Activated CD8-positive, alpha-beta T cell treated with anti-CD3 and anti-CD28 coated beads, Interleukin-2, amount 10 ng/mL, durations not matched to agents 7 days and 5 days (primary cell): ENCODE results near the gene COL4A5. TPM values are rescaled to one million over a fixed set of nuclear protein-coding genes. Genes with fewer than 3 reads are reported as not detected.
A peak's percentile ranks its signal among the peaks of the same experiment; 100 is the strongest.

Source experiments
- ATAC-seq: fragments of 150-1000 bp; cut with Tn5 transposase; one replicate; pipeline ENCODE4 v1.10.0; 2021; ENCODE audit warnings: moderate library complexity
- CTCF ChIA-PET: fragments of 350-600 bp; sonication (Branson Sonifier 250); formaldehyde crosslinking; loops from one replicate; lab custom pipeline; 2021; ENCODE audit warnings: antibody characterized with exemption; lab: Charles Lee
- POLR2A ChIA-PET: fragments of 350-600 bp; sonication (Branson Sonifier 250); formaldehyde crosslinking; loops from one replicate; lab custom pipeline; 2021; ENCODE audit warnings: antibody characterized with exemption; lab: Charles Lee
- DNase-seq: peaks from one replicate; pipeline ENCODE4 v3.0.0-alpha.2; 2020
- H3K27ac Mint-ChIP-seq: one replicate; pipeline ENCODE4 v1.8.0; 2021; ENCODE audit warnings: mild to moderate bottlenecking, mixed read lengths
- H3K27me3 Mint-ChIP-seq: one replicate; pipeline ENCODE4 v1.8.0; 2021; ENCODE audit warnings: low read depth, mixed read lengths
- H3K36me3 Mint-ChIP-seq: one replicate; pipeline ENCODE4 v1.8.0; 2021; ENCODE audit warnings: low read depth, mixed read lengths
- H3K4me1 Mint-ChIP-seq: one replicate; pipeline ENCODE4 v1.8.0; 2021; ENCODE audit warnings: low read depth, mixed read lengths
- H3K4me3 Mint-ChIP-seq: one replicate; pipeline ENCODE4 v1.8.0; 2021; ENCODE audit warnings: mild to moderate bottlenecking, mixed read lengths
- H3K9me3 Mint-ChIP-seq: one replicate; pipeline ENCODE4 v1.8.0; 2022; ENCODE audit warnings: mixed read lengths; ENCODE audit not compliant: insufficient read depth
- total RNA-seq, 2 experiments: library from RNA; stranded (reverse); gene quantifications; one replicate each; pipeline ENCODE4 v1.2.3, GENCODE V29; 2021

Gene COL4A5
- total RNA-seq, 2 experiments from 2014 or later = not detected

DNA sequence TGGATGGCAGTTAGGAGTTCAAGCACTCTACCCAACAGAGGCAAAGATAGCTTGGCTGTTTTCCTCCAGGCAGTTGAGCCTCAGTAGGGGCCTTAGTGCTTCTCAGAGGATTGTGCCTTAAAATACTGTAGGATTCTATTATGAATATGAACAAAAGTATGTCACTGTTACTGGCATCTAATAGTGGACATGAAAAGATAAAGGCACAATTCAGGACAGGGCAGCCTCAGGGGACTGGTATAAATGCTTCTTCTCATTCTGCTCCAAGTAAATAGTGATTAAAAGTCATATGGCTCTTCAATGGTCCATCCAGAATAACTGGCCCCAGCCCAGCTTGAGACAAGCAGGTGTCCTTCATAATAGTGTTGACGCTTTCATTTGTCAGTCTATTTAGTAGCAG is 19.2 kb upstream of the COL4A5 start:
- no peak overlapping the region for H3K4me3 Mint-ChIP-seq
- DNase-seq = no peak
- no peaks in the 10 kb centered on the region for H3K27me3 Mint-ChIP-seq
- H3K4me1 Mint-ChIP-seq = no peaks in the 10 kb centered on the region
- no peak for ATAC-seq
- H3K36me3 Mint-ChIP-seq = no peaks in the 10 kb centered on the region
- H3K27ac Mint-ChIP-seq = no peak overlapping the region
- ChIA-PET CTCF (no interaction called here), POLR2A (no interaction called here)
- no peaks in the 10 kb centered on the region for H3K9me3 Mint-ChIP-seq

DNA sequence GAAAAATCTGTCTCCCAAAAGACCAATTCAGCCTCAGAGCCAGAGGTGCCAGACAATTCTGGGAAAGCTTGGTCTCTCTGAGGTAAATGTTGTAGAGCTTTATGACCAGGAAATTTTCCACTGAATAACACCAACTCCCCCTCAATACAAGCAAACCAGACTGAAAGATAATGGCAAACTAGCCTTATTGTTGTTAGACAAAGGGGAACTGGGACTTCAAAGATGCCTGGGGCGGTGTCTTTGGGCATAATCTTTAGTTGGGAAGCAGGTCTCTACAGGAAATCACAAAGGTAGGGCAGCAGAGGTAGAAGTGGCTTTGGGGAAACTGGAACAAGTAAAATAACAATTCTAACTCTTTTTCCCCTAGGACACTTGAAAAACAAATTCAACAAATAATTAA is 13.4 kb upstream of the COL4A5 start:
- Mint-ChIP-seq H3K9me3 (no peaks in the 10 kb centered on the region), H3K27ac (no peak overlapping the region), H3K27me3 (no peaks in the 10 kb centered on the region), H3K4me3 (no peak overlapping the region), H3K4me1 (no peaks in the 10 kb centered on the region), H3K36me3 (no peaks in the 10 kb centered on the region)
- DNase-seq = no peak
- POLR2A ChIA-PET = no interaction called here
- CTCF ChIA-PET = no interaction called here
- no peak for ATAC-seq

DNA sequence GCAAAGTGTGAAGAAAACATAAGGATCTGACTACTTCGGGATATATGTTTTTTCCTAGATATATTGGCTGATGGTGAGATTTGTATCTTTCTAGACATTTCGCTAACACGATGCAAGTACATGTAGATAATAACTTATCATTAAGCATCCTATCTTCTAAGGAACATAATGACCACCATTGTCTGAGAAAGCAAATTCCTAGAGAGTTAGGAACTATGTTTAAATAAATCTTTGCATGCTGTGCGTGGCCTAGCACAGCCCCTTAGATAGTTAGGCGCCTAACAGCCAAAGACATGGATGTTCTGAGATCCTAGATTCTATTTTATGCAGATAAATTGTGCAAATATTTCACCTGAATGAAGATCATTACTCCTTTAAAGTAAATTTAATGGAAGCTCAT is 4.4 kb upstream of the COL4A5 start:
- no peak overlapping the region for H3K27ac Mint-ChIP-seq
- no peaks in the 10 kb centered on the region for H3K36me3 Mint-ChIP-seq
- H3K27me3 Mint-ChIP-seq = peaks cover 21% of the 10 kb centered on the region
- no peak for ATAC-seq
- ChIA-PET CTCF (no interaction called here), POLR2A (no interaction called here)
- DNase-seq = no peak
- peaks cover 4% of the 10 kb centered on the region for H3K4me1 Mint-ChIP-seq
- no peaks in the 10 kb centered on the region for H3K9me3 Mint-ChIP-seq
- no peak overlapping the region for H3K4me3 Mint-ChIP-seq

DNA sequence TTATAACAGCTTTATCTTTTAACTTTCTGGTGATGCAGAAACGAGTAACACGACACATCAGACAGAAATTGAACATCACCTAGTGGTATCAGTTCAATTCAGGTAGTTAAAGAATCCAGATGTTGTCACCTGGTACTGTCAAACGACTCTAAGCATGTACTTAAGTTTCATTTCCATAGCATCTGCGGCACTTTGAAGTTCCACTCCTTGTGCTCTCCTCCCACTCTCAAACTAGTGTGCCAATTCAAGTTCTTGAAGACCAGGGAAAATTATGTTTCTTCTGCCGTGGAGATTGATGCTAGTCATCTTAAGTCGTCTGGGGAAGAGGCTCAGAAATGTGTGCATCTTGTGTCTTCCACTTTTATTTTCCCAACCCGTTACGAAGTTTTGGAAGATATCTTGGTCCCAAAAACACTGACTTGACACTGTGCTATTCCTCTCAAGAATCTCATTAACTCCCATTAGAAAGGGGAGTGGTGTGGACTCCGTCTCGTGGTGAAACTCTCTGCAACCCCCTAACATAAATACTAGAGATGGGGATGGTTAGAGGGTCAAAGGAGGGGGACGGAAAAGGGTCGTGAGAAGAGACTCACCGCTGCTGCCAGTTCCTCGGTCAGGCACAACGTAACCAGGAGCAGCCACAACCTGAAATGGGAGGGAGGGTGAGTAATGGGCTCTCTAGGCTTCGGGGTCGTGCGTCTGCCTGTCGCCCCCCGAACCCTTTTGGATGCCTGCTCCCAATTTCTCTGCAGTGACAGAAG is 2.1 kb upstream of the COL4A5 start:
- Mint-ChIP-seq H3K36me3 (no peaks in the 10 kb centered on the region), H3K4me1 (peaks cover 4% of the 10 kb centered on the region), H3K27me3 (peaks cover 26% of the 10 kb centered on the region), H3K9me3 (no peaks in the 10 kb centered on the region), H3K27ac (no peak overlapping the region), H3K4me3 (no peak overlapping the region)
- CTCF ChIA-PET = no interaction called here
- ATAC-seq = no peak
- POLR2A ChIA-PET = no interaction called here
- no peak for DNase-seq

DNA sequence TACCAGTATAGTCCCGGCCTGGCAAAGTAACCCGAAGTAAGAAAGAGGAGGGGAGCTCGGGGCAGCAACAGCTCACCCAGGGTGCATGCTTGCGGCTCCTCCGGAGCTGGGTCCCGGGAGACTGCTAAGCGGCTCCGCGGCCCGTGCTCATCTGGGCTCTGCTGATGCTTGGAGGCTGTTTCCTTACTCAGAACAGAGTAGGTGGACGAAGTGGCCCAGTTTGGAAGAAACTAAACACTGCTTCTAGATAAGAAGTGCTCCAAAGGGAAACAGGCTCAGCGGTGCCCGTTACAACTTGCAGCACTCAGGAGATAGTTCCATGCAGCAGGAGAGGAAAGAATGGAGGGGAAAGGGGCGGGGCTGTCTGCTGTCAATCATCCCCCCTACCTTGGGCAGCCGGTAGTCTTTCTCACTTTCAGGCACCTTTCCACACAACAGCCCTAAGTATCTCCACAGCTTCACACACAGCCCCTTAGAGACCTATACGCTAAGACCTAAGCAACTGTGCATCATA is 1.5 kb upstream of the COL4A5 start, which contains the start of gene COL4A6:
COL4A6 (minus strand) TSS at position 313 of the 514 bp plus-strand sequence; CDS start at position 87, 226 bp downstream.
- ATAC-seq = no peak
- no peak within 1 kb of the TSS for H3K27ac Mint-ChIP-seq
- POLR2A ChIA-PET = no interaction called here
- H3K4me1 Mint-ChIP-seq = peaks cover 4% of the 10 kb centered on the region
- H3K36me3 Mint-ChIP-seq = no peaks in the 10 kb centered on the region
- H3K27me3 Mint-ChIP-seq = peaks cover 26% of the 10 kb centered on the region
- CTCF ChIA-PET = no interaction called here
- no peaks in the 10 kb centered on the region for H3K9me3 Mint-ChIP-seq
- no peak within 1 kb of the TSS for H3K4me3 Mint-ChIP-seq
- DNase-seq = no peak

DNA sequence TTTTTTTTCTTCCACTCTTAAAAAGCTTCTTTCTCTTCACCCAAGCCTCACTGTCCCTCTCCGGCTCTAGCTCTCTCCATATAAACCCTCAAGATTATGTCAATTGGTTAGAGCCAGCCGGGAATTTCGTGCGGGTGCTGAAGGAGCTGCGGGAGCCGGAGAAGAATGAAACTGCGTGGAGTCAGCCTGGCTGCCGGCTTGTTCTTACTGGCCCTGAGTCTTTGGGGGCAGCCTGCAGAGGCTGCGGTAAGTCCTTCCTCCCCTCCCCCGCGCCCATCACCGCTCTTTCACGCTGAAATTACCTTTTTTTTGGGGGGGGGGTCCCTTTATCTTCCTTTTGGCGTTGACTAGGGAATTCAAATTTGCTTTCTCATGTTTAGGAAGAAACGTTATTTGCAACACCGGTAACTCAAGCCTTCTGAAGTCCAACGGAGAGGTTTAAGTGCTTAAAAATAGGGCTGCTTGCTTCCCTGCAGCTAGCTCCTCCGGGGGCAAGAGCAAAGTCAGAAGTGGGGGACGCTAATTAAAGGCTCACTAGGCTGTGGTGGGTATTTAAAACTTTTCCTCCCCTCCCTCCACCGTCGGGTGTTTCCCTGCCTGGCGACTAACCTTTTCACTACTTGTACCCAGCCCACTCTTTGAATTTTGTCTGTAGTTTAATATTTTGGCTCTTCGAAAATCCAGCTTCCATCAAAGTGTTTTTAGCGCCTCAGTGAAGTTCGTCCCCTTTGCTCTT is 491 bp downstream of the COL4A5 start:
- ATAC-seq (no peak), DNase-seq (no peak)
- Mint-ChIP-seq H3K4me1 (peaks cover 4% of the 10 kb centered on the region), H3K4me3 (peak overlapping the region; percentile 52), H3K9me3 (no peaks in the 10 kb centered on the region), H3K27me3 (peaks cover 26% of the 10 kb centered on the region), H3K27ac (no peak overlapping the region), H3K36me3 (no peaks in the 10 kb centered on the region)
- CTCF ChIA-PET = no interaction called here
- POLR2A ChIA-PET = no interaction called here

DNA sequence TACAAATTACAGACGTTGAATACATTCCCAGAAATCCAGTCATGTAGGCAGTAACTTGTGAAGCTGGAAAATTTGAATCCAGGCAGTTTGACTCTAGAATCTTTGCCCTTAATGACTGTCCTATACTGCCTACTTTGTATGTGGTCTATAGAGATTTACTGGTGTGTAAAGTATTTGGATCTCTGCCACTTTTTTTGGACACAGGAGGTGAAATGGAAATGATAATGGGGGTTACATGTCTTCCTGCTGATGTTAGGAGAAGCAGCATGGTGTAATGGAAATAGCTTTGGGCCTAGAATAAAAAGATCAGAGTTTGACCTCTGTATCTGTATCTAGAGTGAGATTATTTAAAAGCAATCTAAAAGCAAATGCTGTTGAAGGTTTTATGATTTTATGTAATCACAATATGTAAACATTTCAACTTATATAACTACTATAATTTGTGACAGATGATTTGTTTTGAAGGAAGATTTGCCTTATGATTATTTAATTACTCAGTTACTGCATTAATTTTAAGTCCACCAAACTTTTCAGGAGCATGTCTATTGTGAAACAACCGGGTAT is 3.3 kb downstream of the COL4A5 start:
- ATAC-seq = no peak
- no peak overlapping the region for H3K27ac Mint-ChIP-seq

DNA sequence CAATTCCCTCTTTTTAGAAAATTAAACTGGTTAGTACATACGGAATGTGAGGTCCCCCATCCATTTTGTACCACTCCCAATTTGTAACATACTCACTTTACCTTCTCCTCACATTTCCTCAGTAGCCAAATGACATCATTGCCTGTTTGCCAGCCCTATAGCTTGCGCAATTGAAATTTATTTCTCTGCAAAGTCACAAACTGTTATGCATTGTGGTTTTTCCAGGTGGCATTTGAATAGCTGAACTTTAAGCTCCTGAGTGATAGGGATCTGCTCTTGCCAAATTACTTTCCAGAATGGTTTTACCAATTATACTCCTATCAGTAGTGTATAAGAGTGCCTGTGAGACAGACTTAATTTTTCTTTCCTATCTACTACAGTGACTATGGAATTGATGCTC is 7.7 kb downstream of the COL4A5 start:
- H3K27me3 Mint-ChIP-seq = no peaks in the 10 kb centered on the region
- H3K4me3 Mint-ChIP-seq = no peak overlapping the region
- no peak for DNase-seq
- CTCF ChIA-PET = no interaction called here
- ATAC-seq = no peak
- H3K36me3 Mint-ChIP-seq = no peaks in the 10 kb centered on the region
- H3K9me3 Mint-ChIP-seq = no peaks in the 10 kb centered on the region
- no peak overlapping the region for H3K27ac Mint-ChIP-seq
- POLR2A ChIA-PET = no interaction called here
- H3K4me1 Mint-ChIP-seq = no peaks in the 10 kb centered on the region

More for the DNA sequence above, 3.3 kb downstream of the COL4A5 start:
- POLR2A ChIA-PET = no interaction called here
- Mint-ChIP-seq H3K27me3 (peaks cover 20% of the 10 kb centered on the region), H3K36me3 (no peaks in the 10 kb centered on the region), H3K9me3 (no peaks in the 10 kb centered on the region), H3K4me3 (no peak overlapping the region), H3K4me1 (peaks cover 4% of the 10 kb centered on the region)
- no peak for DNase-seq
- CTCF ChIA-PET = no interaction called here

DNA sequence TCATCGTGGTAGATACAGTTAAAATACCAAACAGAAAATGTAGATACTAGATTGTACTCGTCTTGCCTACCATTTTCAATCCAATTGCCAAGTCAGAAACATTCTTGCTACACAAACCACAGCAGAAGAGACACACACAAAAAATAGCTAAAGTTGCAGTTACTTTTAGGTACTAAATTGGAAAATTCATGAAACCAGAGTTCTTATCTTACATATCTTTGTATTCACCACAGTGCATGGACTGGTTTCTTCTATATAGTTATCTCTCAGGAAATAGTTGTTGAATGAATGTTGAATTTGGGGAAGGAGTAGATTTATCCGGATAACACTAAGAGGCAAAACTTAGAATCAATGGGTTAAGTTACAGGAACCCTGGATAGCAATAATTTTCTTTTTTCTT is 14.2 kb downstream of the COL4A5 start:
- no peak overlapping the region for H3K4me3 Mint-ChIP-seq
- ATAC-seq = no peak
- H3K9me3 Mint-ChIP-seq = no peaks in the 10 kb centered on the region
- H3K36me3 Mint-ChIP-seq = no peaks in the 10 kb centered on the region
- H3K27ac Mint-ChIP-seq = no peak overlapping the region
- H3K27me3 Mint-ChIP-seq = no peaks in the 10 kb centered on the region
- POLR2A ChIA-PET = no interaction called here
- H3K4me1 Mint-ChIP-seq = no peaks in the 10 kb centered on the region
- DNase-seq = no peak
- CTCF ChIA-PET = no interaction called here

DNA sequence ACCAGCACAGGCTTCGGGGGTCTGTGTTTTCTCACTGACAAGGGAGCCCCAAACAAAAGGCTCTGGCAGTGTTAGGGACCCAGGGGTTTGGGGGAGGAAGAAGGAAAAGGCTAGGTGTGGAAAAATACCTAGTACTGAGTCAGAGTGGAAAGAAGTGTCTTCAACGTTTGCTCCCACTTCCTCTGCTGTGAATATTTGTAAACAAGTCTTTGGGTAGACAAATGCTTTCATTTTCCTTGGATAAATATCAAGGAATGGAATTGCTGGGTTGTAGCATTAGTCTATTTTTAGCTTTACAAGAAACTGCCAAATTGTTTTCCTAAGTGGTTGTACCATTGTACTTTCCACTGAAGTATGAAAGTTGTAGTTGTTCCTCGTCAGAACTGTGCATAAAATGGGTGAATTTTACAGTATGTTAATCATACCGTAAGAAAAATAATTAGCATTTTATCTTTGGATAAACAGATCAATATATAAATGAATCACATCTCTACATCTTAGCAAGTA is 17.4 kb downstream of the COL4A5 start:
- POLR2A ChIA-PET = no interaction called here

DNA sequence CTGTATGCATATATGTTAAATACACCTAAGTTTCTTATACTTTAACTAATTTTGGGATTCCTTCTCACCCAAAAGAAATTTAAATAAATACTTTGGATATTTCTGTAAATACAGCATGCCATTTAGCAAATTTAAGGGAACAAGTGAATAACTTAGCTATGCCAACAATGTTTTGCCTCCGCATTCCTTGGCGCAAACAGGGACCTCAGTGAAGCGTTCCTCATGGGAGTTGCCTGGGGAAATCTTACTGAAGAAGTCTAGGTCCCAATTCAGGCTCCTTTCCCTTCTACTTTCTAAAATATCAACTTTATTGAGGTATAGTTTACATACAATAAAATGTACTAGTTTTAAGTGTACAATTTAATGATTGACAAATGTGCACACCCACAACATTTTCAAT is 25.0 kb downstream of the COL4A5 start:
- H3K4me3 Mint-ChIP-seq = no peak overlapping the region
- H3K9me3 Mint-ChIP-seq = no peaks in the 10 kb centered on the region
- CTCF ChIA-PET = no interaction called here
- H3K27me3 Mint-ChIP-seq = no peaks in the 10 kb centered on the region
- no peak overlapping the region for H3K27ac Mint-ChIP-seq
- DNase-seq (no peak), ATAC-seq (no peak)
- H3K4me1 Mint-ChIP-seq = no peaks in the 10 kb centered on the region
- POLR2A ChIA-PET = no interaction called here
- no peaks in the 10 kb centered on the region for H3K36me3 Mint-ChIP-seq

More for the DNA sequence above, 17.4 kb downstream of the COL4A5 start:
- Mint-ChIP-seq H3K36me3 (no peaks in the 10 kb centered on the region), H3K27ac (no peak overlapping the region), H3K4me3 (no peak overlapping the region), H3K4me1 (no peaks in the 10 kb centered on the region), H3K9me3 (no peaks in the 10 kb centered on the region), H3K27me3 (no peaks in the 10 kb centered on the region)
- CTCF ChIA-PET = no interaction called here
- DNase-seq (no peak), ATAC-seq (no peak)

DNA sequence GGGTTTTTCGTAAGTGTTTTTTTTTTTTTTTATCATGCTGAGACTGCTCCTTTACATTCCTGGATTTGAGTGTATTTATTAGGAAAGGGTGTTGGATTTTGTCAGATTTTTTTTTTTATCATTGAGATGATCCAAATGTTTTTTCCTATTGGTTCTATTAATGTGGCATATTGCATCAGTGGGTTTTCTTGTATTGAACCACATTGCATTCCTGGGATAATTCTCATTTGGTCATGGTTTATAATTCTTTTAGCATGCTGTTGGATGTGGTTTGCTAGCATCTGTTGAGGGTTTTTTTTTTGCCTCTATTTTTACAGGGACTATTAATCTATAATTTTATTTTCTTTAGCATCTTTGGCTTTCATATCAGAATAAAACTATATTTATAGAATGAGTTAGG is 28.8 kb downstream of the COL4A5 start:
- H3K4me1 Mint-ChIP-seq = no peaks in the 10 kb centered on the region
- ChIA-PET CTCF (no interaction called here), POLR2A (no interaction called here)
- H3K36me3 Mint-ChIP-seq = no peaks in the 10 kb centered on the region
- no peak overlapping the region for H3K4me3 Mint-ChIP-seq
- H3K27me3 Mint-ChIP-seq = no peaks in the 10 kb centered on the region
- ATAC-seq = no peak
- no peaks in the 10 kb centered on the region for H3K9me3 Mint-ChIP-seq
- no peak for DNase-seq
- no peak overlapping the region for H3K27ac Mint-ChIP-seq
